Measurements from ENCODE around the gene PITPNC1.

Gene PITPNC1

DNA sequence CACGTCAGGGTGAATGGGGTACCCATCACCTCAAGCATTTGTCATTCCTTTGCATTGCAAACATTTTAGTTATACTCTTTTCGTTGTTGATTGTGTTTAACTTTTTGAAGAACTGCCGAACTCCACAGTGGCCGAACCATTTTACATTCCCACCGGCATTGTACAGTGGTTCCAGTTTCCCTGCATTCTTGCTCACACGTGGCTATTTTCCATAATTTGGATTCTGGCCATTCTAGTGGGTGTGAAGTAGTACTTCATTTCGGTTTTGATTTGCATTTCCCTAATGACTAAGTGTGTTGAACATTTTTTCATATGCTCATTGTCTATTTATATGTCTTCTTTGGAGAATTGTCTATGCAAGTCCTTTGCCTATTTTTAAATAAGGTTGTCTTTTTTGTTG is 353.6 kb downstream of the PITPNC1 start:
- Histone ChIP-seq H3K9me3 (replicated peaks in 1 of 2; ENCODE audit: control insufficient read depth in 2 of 2, insufficient read depth in 1 of 2, low read depth in 1 of 2, low read length in 2 of 2) (peaks cover 6 to 18% of the 10 kb centered on the region in 2 donors), H3K4me3 (ENCODE audit: low read length in 2 of 2) (no peak overlapping the region), H2BK15ac (ENCODE audit: low read length) (no peak overlapping the region), H3K23ac (ENCODE audit: low read depth, low read length, poor library complexity) (no peak overlapping the region), H3K4ac (ENCODE audit: low read length) (no peak overlapping the region), H4K91ac (ENCODE audit: low read depth, low read length, poor library complexity) (no peak overlapping the region), H3K4me1 (ENCODE audit: control insufficient read depth in 2 of 2, insufficient read depth in 1 of 2, low read depth in 1 of 2, low read length in 2 of 2) (no peaks in the 10 kb centered on the region), H2AFZ (ENCODE audit: low read length) (no peak overlapping the region), H2BK120ac (ENCODE audit: low read depth, low read length) (no peak overlapping the region), H2BK5ac (ENCODE audit: low read length) (no peak overlapping the region), H2AK5ac (ENCODE audit: low read depth, low read length) (no peak overlapping the region), H2BK12ac (ENCODE audit: low read length) (no peak overlapping the region), H4K8ac (ENCODE audit: low read depth, low read length) (no peak overlapping the region), H3K36me3 (replicated peaks in 1 of 2; ENCODE audit: control insufficient read depth in 2 of 2, insufficient read depth in 2 of 2, low read length in 2 of 2) (peaks cover 27 to 97% of the 10 kb centered on the region in 2 donors), H3K14ac (ENCODE audit: low read length) (no peak overlapping the region), H3K4me2 (ENCODE audit: insufficient read depth, low read length, poor library complexity, severe bottlenecking) (no peak overlapping the region), H3K9ac (ENCODE audit: low read depth, low read length, poor library complexity) (no peak overlapping the region), H3K27ac (replicated peaks; ENCODE audit: low read length) (no peak overlapping the region), H3K79me1 (ENCODE audit: low read depth, low read length) (no peaks in the 10 kb centered on the region), H3K27me3 (ENCODE audit: control insufficient read depth in 3 of 3, insufficient read depth in 3 of 3, low read depth in 1 of 3, low read length in 3 of 3) (no peaks in the 10 kb centered on the region), H3K18ac (ENCODE audit: low read length) (no peak overlapping the region)
- no CpG with 5 or more reads among the region's 7 CpGs for WGBS, 2 donors (ENCODE audit: extremely low coverage in 2 of 2, insufficient read length in 2 of 2, insufficient replicate concordance in 1 of 2)
- DNase-seq (ENCODE audit: low spot score), result no peak

DNA sequence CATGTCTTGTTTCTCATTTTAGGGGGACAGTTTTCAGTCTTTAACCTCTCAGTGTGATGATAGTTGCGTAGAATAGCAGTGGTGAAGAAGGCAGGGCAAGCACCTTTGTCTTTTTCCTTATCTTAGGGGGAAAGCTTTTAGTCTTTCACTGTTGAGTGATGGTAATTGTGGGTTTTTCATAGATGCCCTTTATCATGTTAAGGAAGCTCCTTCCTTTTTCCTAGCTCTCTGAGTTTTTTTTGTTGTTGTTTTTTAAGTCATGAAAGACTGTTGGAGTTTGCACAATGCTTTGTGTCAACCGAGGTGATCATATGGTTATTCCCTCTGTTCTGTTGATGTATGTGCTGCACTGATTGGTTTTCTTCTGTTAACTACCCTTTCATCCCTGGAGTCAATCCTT is 356.4 kb downstream of the PITPNC1 start:
- Histone ChIP-seq H3K4ac (ENCODE audit: low read length) (no peak overlapping the region), H3K4me3 (ENCODE audit: low read length in 2 of 2) (no peak overlapping the region), H3K14ac (ENCODE audit: low read length) (no peak overlapping the region), H2AK5ac (ENCODE audit: low read depth, low read length) (no peak overlapping the region), H3K79me1 (ENCODE audit: low read depth, low read length) (no peaks in the 10 kb centered on the region), H3K27ac (replicated peaks; ENCODE audit: low read length) (no peak overlapping the region), H3K4me2 (ENCODE audit: insufficient read depth, low read length, poor library complexity, severe bottlenecking) (no peak overlapping the region), H3K9ac (ENCODE audit: low read depth, low read length, poor library complexity) (no peak overlapping the region), H3K36me3 (replicated peaks in 1 of 2; ENCODE audit: control insufficient read depth in 2 of 2, insufficient read depth in 2 of 2, low read length in 2 of 2) (peaks cover 26 to 98% of the 10 kb centered on the region in 2 donors), H2AFZ (ENCODE audit: low read length) (no peak overlapping the region), H3K23ac (ENCODE audit: low read depth, low read length, poor library complexity) (no peak overlapping the region), H2BK15ac (ENCODE audit: low read length) (no peak overlapping the region), H2BK120ac (ENCODE audit: low read depth, low read length) (no peak overlapping the region), H4K91ac (ENCODE audit: low read depth, low read length, poor library complexity) (no peak overlapping the region), H3K9me3 (replicated peaks in 1 of 2; ENCODE audit: control insufficient read depth in 2 of 2, insufficient read depth in 1 of 2, low read depth in 1 of 2, low read length in 2 of 2) (peaks cover 4 to 18% of the 10 kb centered on the region in 2 donors), H4K8ac (ENCODE audit: low read depth, low read length) (no peak overlapping the region), H3K27me3 (ENCODE audit: control insufficient read depth in 3 of 3, insufficient read depth in 3 of 3, low read depth in 1 of 3, low read length in 3 of 3) (no peaks in the 10 kb centered on the region), H2BK5ac (ENCODE audit: low read length) (no peak overlapping the region), H3K4me1 (ENCODE audit: control insufficient read depth in 2 of 2, insufficient read depth in 1 of 2, low read depth in 1 of 2, low read length in 2 of 2) (no peaks in the 10 kb centered on the region), H2BK12ac (ENCODE audit: low read length) (no peak overlapping the region), H3K18ac (ENCODE audit: low read length) (no peak overlapping the region)
- DNase-seq (ENCODE audit: low spot score), result no peak
- no CpG with 5 or more reads among the region's 2 CpGs for WGBS, 2 donors (ENCODE audit: extremely low coverage in 2 of 2, insufficient read length in 2 of 2, insufficient replicate concordance in 1 of 2)

DNA sequence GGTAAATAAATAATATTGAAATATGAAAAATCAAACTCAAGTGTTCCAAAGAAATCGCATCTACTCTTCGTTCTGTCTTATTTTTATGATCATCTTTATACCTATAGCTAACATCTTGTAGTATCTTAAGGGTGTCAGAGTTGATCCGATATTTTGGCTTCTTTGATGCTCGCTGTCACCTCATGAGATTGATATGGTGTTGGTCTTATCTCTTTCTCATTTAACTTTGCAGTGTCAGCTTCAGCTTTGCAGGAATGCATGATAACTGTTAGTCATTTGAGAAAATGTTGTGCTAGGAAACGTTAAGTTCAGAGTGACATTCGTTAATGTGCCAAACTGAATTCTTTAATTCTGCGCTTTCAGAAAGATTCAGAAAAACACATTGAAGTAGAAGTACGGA is 360.1 kb downstream of the PITPNC1 start:
- no peak overlapping the region for H4K91ac ChIP-seq (ENCODE audit: low read depth, low read length, poor library complexity)
- H4K8ac ChIP-seq (ENCODE audit: low read depth, low read length), result no peak overlapping the region
- H2AK5ac ChIP-seq (ENCODE audit: low read depth, low read length), result no peak overlapping the region
- no peak overlapping the region for H2BK12ac ChIP-seq (ENCODE audit: low read length)
- H3K4me1 ChIP-seq (ENCODE audit: control insufficient read depth in 2 of 2, insufficient read depth in 1 of 2, low read depth in 1 of 2, low read length in 2 of 2), result no peaks in the 10 kb centered on the region
- WGBS, 2 donors (ENCODE audit: extremely low coverage in 2 of 2, insufficient read length in 2 of 2, insufficient replicate concordance in 1 of 2), result no CpG with 5 or more reads among the region's 8 CpGs
- H3K14ac ChIP-seq (ENCODE audit: low read length), result no peak overlapping the region
- DNase-seq (ENCODE audit: low spot score), result no peak
- no peak overlapping the region for H3K4me3 ChIP-seq (ENCODE audit: low read length in 2 of 2)
- H3K9ac ChIP-seq (ENCODE audit: low read depth, low read length, poor library complexity), result no peak overlapping the region
- no peak overlapping the region for H3K18ac ChIP-seq (ENCODE audit: low read length)
- no peak overlapping the region for H3K27ac ChIP-seq (replicated peaks; ENCODE audit: low read length)
- H3K9me3 ChIP-seq (replicated peaks in 1 of 2; ENCODE audit: control insufficient read depth in 2 of 2, insufficient read depth in 1 of 2, low read depth in 1 of 2, low read length in 2 of 2), result no peaks in the 10 kb centered on the region
- no peaks in the 10 kb centered on the region for H3K79me1 ChIP-seq (ENCODE audit: low read depth, low read length)
- no peaks in the 10 kb centered on the region for H3K27me3 ChIP-seq (ENCODE audit: control insufficient read depth in 3 of 3, insufficient read depth in 3 of 3, low read depth in 1 of 3, low read length in 3 of 3)
- H2BK15ac ChIP-seq (ENCODE audit: low read length), result no peak overlapping the region
- no peak overlapping the region for H3K23ac ChIP-seq (ENCODE audit: low read depth, low read length, poor library complexity)
- no peak overlapping the region for H2BK120ac ChIP-seq (ENCODE audit: low read depth, low read length)
- H2BK5ac ChIP-seq (ENCODE audit: low read length), result no peak overlapping the region
- H3K4me2 ChIP-seq (ENCODE audit: insufficient read depth, low read length, poor library complexity, severe bottlenecking), result no peak overlapping the region
- peaks cover 22 to 98% of the 10 kb centered on the region in 2 donors for H3K36me3 ChIP-seq (replicated peaks in 1 of 2; ENCODE audit: control insufficient read depth in 2 of 2, insufficient read depth in 2 of 2, low read length in 2 of 2)
- no peak overlapping the region for H2AFZ ChIP-seq (ENCODE audit: low read length)
- H3K4ac ChIP-seq (ENCODE audit: low read length), result no peak overlapping the region

DNA sequence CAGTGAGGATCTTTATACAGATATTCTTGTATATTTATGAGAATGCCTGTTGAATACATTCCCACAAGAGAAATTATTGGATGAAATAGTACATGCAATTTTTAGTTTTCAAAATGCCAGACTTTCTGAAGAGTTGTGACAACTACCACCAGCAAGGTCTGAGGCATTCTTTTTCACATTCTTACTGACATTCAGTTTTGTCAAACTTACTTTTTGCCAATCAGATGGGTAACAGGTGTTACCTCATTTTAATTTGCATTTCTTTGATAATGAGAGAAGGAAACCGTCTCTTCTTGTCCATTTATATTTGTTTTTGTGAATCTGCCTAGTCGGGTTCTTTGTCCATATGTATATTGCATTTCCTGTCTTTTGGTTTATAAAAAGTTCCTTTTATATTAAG is 364.9 kb downstream of the PITPNC1 start:
- H3K27me3 ChIP-seq (ENCODE audit: control insufficient read depth in 3 of 3, insufficient read depth in 3 of 3, low read depth in 1 of 3, low read length in 3 of 3), result no peaks in the 10 kb centered on the region
- no peak overlapping the region for H3K4ac ChIP-seq (ENCODE audit: low read length)
- no peak overlapping the region for H4K91ac ChIP-seq (ENCODE audit: low read depth, low read length, poor library complexity)
- H3K4me1 ChIP-seq (ENCODE audit: control insufficient read depth in 2 of 2, insufficient read depth in 1 of 2, low read depth in 1 of 2, low read length in 2 of 2), result no peaks in the 10 kb centered on the region
- H3K18ac ChIP-seq (ENCODE audit: low read length), result no peak overlapping the region
- H2AFZ ChIP-seq (ENCODE audit: low read length), result no peak overlapping the region
- H3K79me1 ChIP-seq (ENCODE audit: low read depth, low read length), result no peaks in the 10 kb centered on the region
- H2BK15ac ChIP-seq (ENCODE audit: low read length), result no peak overlapping the region
- H3K27ac ChIP-seq (replicated peaks; ENCODE audit: low read length), result no peak overlapping the region
- WGBS, 2 donors (ENCODE audit: extremely low coverage in 2 of 2, insufficient read length in 2 of 2, insufficient replicate concordance in 1 of 2), result no CpG with 5 or more reads among the region's 2 CpGs
- H3K9me3 ChIP-seq (replicated peaks in 1 of 2; ENCODE audit: control insufficient read depth in 2 of 2, insufficient read depth in 1 of 2, low read depth in 1 of 2, low read length in 2 of 2), result no peaks in the 10 kb centered on the region
- H3K9ac ChIP-seq (ENCODE audit: low read depth, low read length, poor library complexity), result no peak overlapping the region
- no peak overlapping the region for H4K8ac ChIP-seq (ENCODE audit: low read depth, low read length)
- H3K23ac ChIP-seq (ENCODE audit: low read depth, low read length, poor library complexity), result no peak overlapping the region
- no peak overlapping the region for H2BK120ac ChIP-seq (ENCODE audit: low read depth, low read length)
- no peak overlapping the region for H3K4me2 ChIP-seq (ENCODE audit: insufficient read depth, low read length, poor library complexity, severe bottlenecking)
- no peak for DNase-seq (ENCODE audit: low spot score)
- H3K36me3 ChIP-seq (replicated peaks in 1 of 2; ENCODE audit: control insufficient read depth in 2 of 2, insufficient read depth in 2 of 2, low read length in 2 of 2), result peaks cover 21 to 98% of the 10 kb centered on the region in 2 donors
- H2BK5ac ChIP-seq (ENCODE audit: low read length), result no peak overlapping the region
- no peak overlapping the region for H2BK12ac ChIP-seq (ENCODE audit: low read length)
- no peak overlapping the region for H3K4me3 ChIP-seq (ENCODE audit: low read length in 2 of 2)
- H2AK5ac ChIP-seq (ENCODE audit: low read depth, low read length), result no peak overlapping the region
- H3K14ac ChIP-seq (ENCODE audit: low read length), result no peak overlapping the region

Measured in neuronal stem cell (in vitro differentiated cells).